Endothelial cell of umbilical vein (primary cell): ENCODE data around the gene HDAC4. TPM values are rescaled to one million over a fixed set of nuclear protein-coding genes. Genes with fewer than 3 reads are reported as not detected.

ENCODE experiments used
- BruUV-seq: library from RNA; stranded (reverse); fragments of 400-500 nt; replicated peaks from 2 replicates; lab custom pipeline; 2021; lab: Mats Ljungman, UMichigan
- CTCF ChIA-PET: fragments of 300-600, 350-600 bp; sonication (Branson Sonifier 250); formaldehyde crosslinking; loops from one replicate; lab custom pipeline; 2021; ENCODE audit warnings: antibody characterized with exemption, inconsistent platforms; lab: Charles Lee
- POLR2A ChIA-PET: fragments of 300-600, 350-600 bp; sonication (Branson Sonifier 250); formaldehyde crosslinking; loops from one replicate; lab custom pipeline; 2021; ENCODE audit warnings: antibody characterized with exemption, inconsistent platforms; lab: Charles Lee
- DNase-seq: peaks from one replicate; pipeline ENCODE4 v3.0.0-alpha.2; 2011; ENCODE audit warnings: low read depth, low spot score
- FAIRE-seq: peaks from 2 replicates; lab custom pipeline; 2011; peaks lifted over from hg19 to GRCh38; lab: Jason Lieb, UNC
- H2AFZ ChIP-seq: 2 replicates; pipeline ENCODE4 v1.6.0; 2012; ENCODE audit warnings: low read depth, low read length, control low read depth, inconsistent platforms
- H3K27ac ChIP-seq: 2 replicates; pipeline ENCODE4 v1.5.1; 2011; ENCODE audit warnings: low read depth, mild to moderate bottlenecking, control low read depth, low read length, moderate library complexity; ENCODE audit not compliant: insufficient read depth
- H3K27me3 ChIP-seq, 2 experiments: 2 replicates each; pipeline versions ENCODE4 v1.6.0 to v1.6.1; 2011; ENCODE audit warnings: low read length in 2 of 2, mixed read lengths in 1 of 2; ENCODE audit not compliant: control insufficient read depth in 2 of 2, insufficient read depth in 2 of 2
- H3K36me3 ChIP-seq, 2 experiments: 2 replicates in 1 of 2; 3 replicates in 1 of 2; pipeline ENCODE4 v1.5.1; 2011; ENCODE audit warnings: low read length in 2 of 2, mild to moderate bottlenecking in 1 of 2, moderate library complexity in 1 of 2; ENCODE audit not compliant: control insufficient read depth in 2 of 2, insufficient read depth in 2 of 2; ENCODE audit errors: extremely low read depth in 1 of 2
- H3K4me1 ChIP-seq: 3 replicates; pipeline ENCODE4 v1.5.1; 2011; ENCODE audit warnings: mild to moderate bottlenecking, low read length; ENCODE audit not compliant: control insufficient read depth, insufficient read depth; ENCODE audit errors: extremely low read depth
- H3K4me2 ChIP-seq: 2 replicates; pipeline ENCODE4 v1.6.1; 2011; ENCODE audit warnings: low read length, control low read depth, mixed read lengths; ENCODE audit not compliant: insufficient read depth
- H3K4me3 ChIP-seq, 3 experiments: fragments of 200-600 bp in 1 of 3; sonication (generic), shearing (Covaris generic) in 1 of 3; replicated peaks in 1 of 3; 2 replicates each; pipeline ENCODE4 v1.5.1; 2011 to 2016; ENCODE audit warnings: control low read depth in 3 of 3, low read length in 3 of 3, mild to moderate bottlenecking in 2 of 3, inconsistent platforms in 1 of 3, low read depth in 1 of 3, moderate library complexity in 1 of 3; ENCODE audit not compliant: insufficient read depth in 1 of 3
- H3K79me2 ChIP-seq: 2 replicates; pipeline ENCODE4 v1.6.0; 2012; ENCODE audit warnings: low read length, inconsistent platforms; ENCODE audit not compliant: control insufficient read depth, insufficient read depth
- H3K9ac ChIP-seq: replicated peaks from 2 replicates; pipeline ENCODE3; 2011; ENCODE audit warnings: low read length, control low read depth; ENCODE audit not compliant: insufficient read depth; ENCODE audit errors: extremely low read depth
- H3K9me1 ChIP-seq: replicated peaks from 3 replicates; pipeline ENCODE4 v1.6.0; 2011; ENCODE audit warnings: mild to moderate bottlenecking, low read length; ENCODE audit not compliant: control insufficient read depth, insufficient read depth; ENCODE audit errors: extremely low read depth
- H3K9me3 ChIP-seq: replicated peaks from 2 replicates; pipeline ENCODE4 v1.5.1; 2012; ENCODE audit warnings: low read length, inconsistent platforms; ENCODE audit not compliant: control insufficient read depth, insufficient read depth
- H4K20me1 ChIP-seq: replicated peaks from 2 replicates; pipeline ENCODE3; 2011; ENCODE audit warnings: mild to moderate bottlenecking, low read length; ENCODE audit not compliant: control insufficient read depth, insufficient read depth; ENCODE audit errors: extremely low read depth
- CTCF ChIP-seq, 2 donors: IDR thresholded peaks; 1 replicate in 1 of 2; 2 replicates in 1 of 2; pipeline ENCODE4 v1.5.1; 2011; ENCODE audit warnings: low read length in 2 of 2, mild to moderate bottlenecking in 2 of 2, moderate library complexity in 2 of 2, control low read depth in 1 of 2, inconsistent platforms in 1 of 2, low read depth in 1 of 2; ENCODE audit not compliant: insufficient read depth in 1 of 2; ENCODE audit errors: extremely low read depth in 1 of 2
- EZH2 ChIP-seq: IDR thresholded peaks from 2 replicates; pipeline ENCODE4 v1.6.1; 2012; ENCODE audit warnings: borderline replicate concordance, low read depth, mild to moderate bottlenecking, moderate library complexity, low read length, inconsistent platforms; ENCODE audit not compliant: severe bottlenecking
- FOS ChIP-seq: IDR thresholded peaks from 2 replicates; pipeline ENCODE4 v1.6.1; 2011; ENCODE audit warnings: mild to moderate bottlenecking, low read length, moderate library complexity, borderline replicate concordance; ENCODE audit not compliant: insufficient read depth
- GATA2 ChIP-seq: IDR thresholded peaks from 2 replicates; pipeline ENCODE4 v1.7.0; 2011; ENCODE audit warnings: low read depth, mild to moderate bottlenecking, moderate library complexity, mixed read lengths, low read length; ENCODE audit not compliant: insufficient read length, insufficient read depth
- JUN ChIP-seq: IDR thresholded peaks from 2 replicates; pipeline ENCODE4 v1.6.1; 2011; ENCODE audit warnings: borderline replicate concordance, low read depth; ENCODE audit not compliant: insufficient read length, insufficient read depth
- MAX ChIP-seq: IDR thresholded peaks from 2 replicates; pipeline ENCODE4 v1.6.1; 2011; ENCODE audit not compliant: insufficient read depth, insufficient read length
- MYC ChIP-seq: IDR thresholded peaks from one replicate; pipeline ENCODE4 v1.6.1; 2011; ENCODE audit warnings: mild to moderate bottlenecking, low read depth, low read length
- POLR2A ChIP-seq: IDR thresholded peaks from 2 replicates; pipeline ENCODE4 v1.6.1; 2012; ENCODE audit warnings: low read depth, mild to moderate bottlenecking, control low read depth, low read length
- POLR2AphosphoS5 ChIP-seq: IDR thresholded peaks from 2 replicates; pipeline ENCODE4 v1.6.1; 2012; ENCODE audit warnings: low read depth, mild to moderate bottlenecking, control low read depth, low read length, moderate library complexity; ENCODE audit not compliant: insufficient read depth
- dilution Hi-C: fragments of 300-500 bp; cut with MboI; formaldehyde crosslinking; loops from one replicate; pipeline ENCODE4 v1.15.0; 2019; ENCODE audit warnings: low sequenced_read_pairs; ENCODE audit not compliant: extremely low pct_ligation_motif_present
- intact Hi-C: fragments of 100-400 bp; cut with micrococcal nuclease; formaldehyde crosslinking; loops from one replicate; pipeline ENCODE4 v1.10.0; 2022
- polyA plus RNA-seq, 4 experiments: library from polyadenylated mRNA; depleted of rRNA in 3 of 4; stranded (reverse) in 3 of 4; unstranded in 1 of 4; fragments of >200 nt; gene quantifications; 2 replicates each; pipeline versions ENCODE4 v1.2.1 to v1.2.3, GENCODE V29; 2011 to 2012; ENCODE audit warnings: missing spikeins in 1 of 4
- total RNA-seq: library from RNA; stranded (reverse); gene quantifications from 2 replicates; pipeline ENCODE4 v1.2.3, GENCODE V29; 2021

HDAC4 gene
- total and polyA plus RNA-seq, 2 donors (not counting 3 experiments of a cell fraction or from before 2014, with no cell fraction given): 13.4 to 33.0 TPM

DNA sequence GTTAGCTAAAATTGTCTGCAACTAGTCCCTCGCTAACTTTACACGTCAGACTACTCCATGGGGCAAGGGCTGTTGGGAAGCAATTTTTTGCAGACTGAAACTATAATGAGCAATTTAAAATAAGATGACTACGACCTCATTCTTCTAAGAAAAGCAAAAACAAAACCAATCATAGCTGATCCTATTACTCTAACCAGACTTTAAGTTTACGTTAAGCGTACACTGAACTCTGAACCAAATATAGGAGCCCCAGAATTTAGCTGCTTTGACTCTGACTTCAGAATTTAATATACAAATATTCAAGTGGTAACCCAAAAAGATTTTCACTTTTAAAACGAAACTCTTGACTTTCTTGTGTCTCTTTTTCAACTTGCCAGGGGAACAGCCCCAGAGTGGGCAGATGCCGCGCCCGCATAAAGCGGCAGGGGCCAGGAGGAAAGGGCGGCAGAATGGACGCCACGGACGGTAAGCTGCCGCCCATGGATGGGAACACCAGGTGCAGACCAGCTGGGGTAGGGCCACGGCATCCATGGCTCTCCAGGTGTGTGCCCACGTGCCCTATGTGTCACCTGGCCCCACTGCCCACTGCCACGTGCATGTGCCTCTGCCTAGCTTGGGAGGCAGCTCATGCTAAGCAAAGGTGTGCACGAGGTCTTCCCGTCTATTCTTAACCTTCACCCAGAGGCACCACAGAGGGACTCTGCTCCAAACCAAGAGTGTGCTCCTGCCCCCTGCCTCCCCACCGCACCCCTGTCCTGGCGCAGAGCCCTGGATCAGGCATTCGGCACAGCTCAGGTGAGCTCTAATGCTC, 217.6 kb downstream of the HDAC4 start:
- Histone ChIP-seq H3K4me1 (no peaks in the 10 kb centered on the region), H3K4me2 (no peak overlapping the region), H3K27me3 (no peaks in the 10 kb centered on the region), H3K4me3 (no peak overlapping the region), H3K9me3 (no peaks in the 10 kb centered on the region), H4K20me1 (no peaks in the 10 kb centered on the region), H3K27ac (no peak overlapping the region), H3K9ac (no peak overlapping the region), H3K9me1 (no peaks in the 10 kb centered on the region), H3K36me3 (no peaks in the 10 kb centered on the region), H3K79me2 (no peaks in the 10 kb centered on the region), H2AFZ (no peak overlapping the region)
- BruUV-seq: no TSS peak
- no peak for FAIRE-seq
- DNase-seq: no peak
- intact Hi-C loops: no loop called here
- ChIA-PET POLR2A (no interaction called here), CTCF (interaction anchor here (1.7 kb wide), 1 partner anchor 29 kb away, joined by 4 read pairs; no protein-coding TSS in a partner anchor)
- dilution Hi-C loops: no loop called here
- TF ChIP-seq POLR2A (no peak), MAX (no peak), EZH2 (no peak), JUN (no peak), MYC (no peak), FOS (no peak), GATA2 (no peak), CTCF (IDR thresholded peaks at IDR 0.05; ENCODE audit: extremely low read depth in 1 of 2, insufficient read depth in 1 of 2, low read depth in 1 of 2, low read length in 2 of 2) (no peak), POLR2AphosphoS5 (no peak)
